Pons (tissue), 1 donor: Measurements from ENCODE around the gene PSMG3.

Experiments used
- DNase-seq: peaks from one replicate; pipeline ENCODE4 v3.0.0-alpha.2; 2016; ENCODE audit warnings: low spot score

PSMG3 gene

DNA sequence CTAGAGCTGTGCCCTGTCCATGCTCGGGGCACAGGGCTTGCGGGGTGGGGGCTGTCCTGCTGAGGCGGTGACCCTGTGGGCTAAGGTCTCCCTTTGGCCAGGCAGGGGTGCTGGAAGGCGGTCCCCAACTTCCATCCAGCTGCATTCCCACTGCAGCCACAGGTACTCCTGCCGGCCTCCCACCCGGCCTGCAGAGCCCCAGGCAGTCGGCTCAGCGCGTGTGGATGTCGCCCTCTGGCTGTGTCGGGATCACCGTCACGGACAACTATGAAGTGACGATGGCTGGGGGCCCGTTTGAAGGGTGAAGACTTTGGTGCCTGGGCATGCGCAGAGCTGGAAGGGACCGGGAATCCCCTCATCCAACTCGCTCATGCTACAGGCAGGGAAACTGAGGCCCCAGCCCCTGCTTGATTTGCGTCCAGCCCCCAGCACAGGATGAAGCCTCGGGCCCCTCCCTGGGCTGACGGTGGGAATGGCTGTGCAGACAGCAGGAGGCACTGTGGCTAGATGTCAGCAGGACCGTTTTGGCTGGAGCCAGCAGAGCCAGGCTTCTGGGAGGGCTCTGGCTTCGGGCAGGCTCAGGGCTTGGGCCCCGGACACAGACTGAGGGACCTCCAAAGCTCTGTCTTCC, 11.5 kb downstream of the PSMG3 start:
- no peak for DNase-seq

DNA sequence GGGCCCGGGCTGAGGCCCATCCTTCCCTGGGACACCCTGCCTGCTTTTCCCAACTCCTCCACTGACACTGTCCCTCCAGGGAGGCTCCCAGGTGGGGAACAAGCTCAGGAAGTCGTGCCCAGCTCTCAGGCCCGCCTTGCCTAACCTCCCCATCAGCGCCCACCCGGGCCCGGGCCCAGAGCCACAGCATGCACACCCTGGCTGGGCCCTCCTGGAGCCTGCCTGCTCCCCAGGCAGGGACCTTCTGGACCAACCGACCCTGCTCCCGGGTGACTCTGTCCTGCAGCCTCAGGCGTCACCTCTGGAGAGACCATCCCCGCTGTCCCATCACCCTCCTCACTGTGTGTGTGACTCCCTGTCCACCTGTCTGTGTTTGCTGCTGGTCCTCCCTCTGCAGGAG, 12.1 kb downstream of the PSMG3 start:
- no peak for DNase-seq

DNA sequence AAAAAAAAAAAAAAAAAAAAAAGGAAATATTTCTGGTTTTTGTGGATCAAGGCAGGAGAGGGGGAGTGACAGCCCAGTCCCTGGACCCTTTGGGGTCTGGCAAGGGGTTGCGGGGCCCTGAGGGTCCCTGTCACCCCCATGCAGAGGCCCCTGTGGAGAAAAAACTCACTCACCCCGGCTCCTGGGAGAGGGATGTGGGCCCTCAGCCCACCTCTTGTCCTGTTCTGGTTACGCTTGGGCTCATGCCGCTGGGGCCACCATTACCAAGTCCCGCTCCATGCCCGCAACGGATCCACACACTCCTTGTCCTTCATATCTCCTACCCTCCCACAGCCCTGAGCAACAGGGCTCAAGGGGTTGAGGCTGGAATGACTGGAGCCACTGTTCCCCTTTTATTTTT, 12.8 kb downstream of the PSMG3 start:
- no peak for DNase-seq

DNA sequence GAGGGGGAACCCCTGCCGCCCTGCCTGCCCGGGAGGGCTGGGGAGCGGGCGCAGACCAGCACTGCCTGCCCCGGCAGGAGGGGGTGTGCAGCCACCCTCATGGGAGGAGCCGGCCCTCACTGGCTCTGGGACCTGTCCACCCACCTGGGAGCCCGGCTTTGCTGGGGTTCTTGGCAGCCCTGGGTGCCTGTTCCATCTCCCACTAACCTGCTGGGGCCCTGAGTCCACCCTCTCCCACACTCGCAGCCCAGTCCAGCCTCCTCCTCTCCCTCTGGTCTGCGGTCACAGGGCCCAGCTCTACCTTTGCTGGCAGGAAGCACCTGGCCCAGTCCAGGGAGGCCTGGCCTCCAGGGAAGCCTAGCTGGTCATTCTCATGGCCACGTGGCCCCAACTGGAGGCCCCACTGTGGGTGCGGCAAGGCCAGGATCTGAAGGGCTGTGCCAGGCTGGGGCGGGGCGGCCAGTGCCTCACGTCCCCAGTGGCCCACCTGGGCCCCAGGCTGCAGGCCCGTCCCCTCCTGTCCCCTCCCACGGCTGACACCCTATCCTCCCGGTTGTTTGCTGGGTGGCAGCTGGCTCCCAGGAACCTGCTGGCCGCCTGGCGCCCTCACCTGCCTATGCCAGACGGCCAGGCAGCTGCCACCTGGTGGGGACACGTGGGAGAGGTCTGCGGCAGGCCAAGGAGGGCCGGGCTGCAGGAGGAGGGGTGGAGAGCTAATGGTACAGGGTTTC, 13.9 kb downstream of the PSMG3 start, which contains the start of gene TMEM184A:
TMEM184A (minus strand) TSS at position 393 of the 731 bp plus-strand sequence. CDS start 721 bp downstream, outside the sequence.
- no peak for DNase-seq

DNA sequence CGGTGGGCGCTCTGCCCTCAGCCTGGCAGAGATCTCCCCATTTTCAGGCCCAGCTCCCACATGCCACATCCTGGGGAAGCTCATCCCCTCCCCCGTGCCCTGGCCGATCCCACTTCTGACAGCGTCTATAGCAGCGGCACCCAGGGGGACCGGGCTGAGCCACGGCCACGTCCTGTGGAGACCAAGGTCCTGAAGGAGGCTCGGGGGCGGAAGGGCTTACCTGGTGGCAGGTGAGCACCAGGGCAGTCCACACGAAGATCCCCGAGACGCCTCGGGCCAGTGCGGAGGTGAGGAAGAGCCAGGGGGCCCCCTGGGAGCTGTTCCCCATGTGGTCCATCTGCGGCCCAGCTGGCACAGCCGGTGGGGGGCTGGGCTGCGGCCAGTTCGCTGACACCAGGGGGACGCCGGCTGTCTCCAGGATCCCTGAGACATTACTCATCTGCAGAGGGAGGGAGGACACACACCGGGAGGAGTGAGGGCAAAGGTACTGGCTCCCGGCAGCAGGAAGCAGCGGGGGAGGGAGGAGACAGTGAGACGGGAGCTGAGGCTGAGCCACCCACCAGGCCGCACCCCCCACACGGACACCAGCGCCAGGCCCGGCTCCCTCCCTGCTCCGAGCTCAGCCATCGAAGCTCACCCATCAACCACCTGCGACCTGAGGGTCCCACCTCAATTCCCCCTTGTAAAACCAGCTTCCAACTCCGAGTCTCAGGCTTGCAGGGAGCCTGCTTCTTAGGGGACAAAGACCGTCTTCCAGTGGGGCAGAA, 14.6 kb downstream of the PSMG3 start:
- no peak for DNase-seq

DNA sequence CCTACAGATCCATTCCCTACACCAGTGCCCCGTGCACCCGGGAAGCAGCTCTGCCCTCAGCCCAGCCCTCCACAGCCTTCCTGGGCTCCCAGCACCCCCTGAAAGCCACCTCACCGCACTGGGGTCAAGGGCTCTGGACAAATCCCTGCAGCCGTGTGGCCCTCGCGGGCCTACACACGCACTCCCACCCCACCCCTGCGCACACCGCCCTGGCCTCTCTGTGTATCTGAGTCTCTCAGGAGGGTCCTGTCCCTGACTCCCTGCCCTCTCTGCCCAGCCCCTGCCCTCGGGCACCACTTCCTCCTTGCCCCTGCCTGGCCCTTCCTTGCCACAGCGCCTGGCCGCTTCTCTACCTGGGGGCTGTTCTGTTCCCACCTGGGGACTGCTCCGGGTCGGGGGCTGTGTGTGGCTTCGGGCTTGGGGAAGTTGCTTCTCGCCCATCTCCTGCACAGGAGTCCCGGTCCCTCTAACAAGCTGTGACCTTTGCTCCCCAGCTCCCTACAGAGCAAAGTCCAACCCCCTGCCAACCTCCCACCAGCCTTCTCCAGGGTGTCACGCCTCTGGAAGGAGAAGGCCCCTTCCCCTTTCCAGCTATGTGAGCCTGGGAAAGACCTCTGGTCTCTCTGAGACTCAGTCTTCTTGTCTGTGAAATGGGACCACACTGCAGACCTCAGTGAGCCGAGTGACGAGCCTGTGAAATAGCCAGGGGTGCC, 15.3 kb downstream of the PSMG3 start:
- no peak for DNase-seq

DNA sequence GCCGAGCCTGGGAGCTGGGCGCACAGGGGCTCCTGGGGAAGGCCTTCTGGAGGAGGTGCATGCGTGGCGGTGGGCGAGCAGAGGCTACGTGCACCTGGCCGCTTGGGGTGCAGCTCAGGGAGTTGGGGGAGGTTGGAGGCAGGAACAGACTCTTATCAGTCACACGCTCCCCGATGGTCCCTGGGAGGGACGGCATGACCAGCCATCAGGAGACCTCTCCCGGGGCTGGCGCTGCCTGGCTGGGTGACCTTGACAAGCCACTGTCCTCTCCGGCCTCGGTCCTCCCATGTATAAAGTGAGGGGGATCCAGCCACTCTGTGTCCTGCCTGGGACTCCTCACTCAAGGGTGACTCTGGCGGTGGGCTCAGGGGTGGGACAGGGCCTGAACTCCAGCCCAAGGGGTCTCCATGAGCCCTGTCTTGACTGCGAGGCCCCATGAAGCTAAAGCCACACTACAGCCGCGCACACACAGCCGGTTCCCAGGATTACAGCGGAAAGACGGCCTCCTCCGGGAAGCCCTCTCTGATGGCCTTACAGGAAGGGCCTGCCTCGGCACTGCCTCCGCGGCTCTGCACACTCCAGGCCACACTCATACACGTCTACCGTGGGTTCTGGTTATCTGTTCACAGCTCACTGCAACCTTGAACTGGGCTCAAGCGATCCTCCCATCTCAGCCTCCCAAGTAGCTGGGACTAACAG, 16.2 kb downstream of the PSMG3 start:
- no peak for DNase-seq

DNA sequence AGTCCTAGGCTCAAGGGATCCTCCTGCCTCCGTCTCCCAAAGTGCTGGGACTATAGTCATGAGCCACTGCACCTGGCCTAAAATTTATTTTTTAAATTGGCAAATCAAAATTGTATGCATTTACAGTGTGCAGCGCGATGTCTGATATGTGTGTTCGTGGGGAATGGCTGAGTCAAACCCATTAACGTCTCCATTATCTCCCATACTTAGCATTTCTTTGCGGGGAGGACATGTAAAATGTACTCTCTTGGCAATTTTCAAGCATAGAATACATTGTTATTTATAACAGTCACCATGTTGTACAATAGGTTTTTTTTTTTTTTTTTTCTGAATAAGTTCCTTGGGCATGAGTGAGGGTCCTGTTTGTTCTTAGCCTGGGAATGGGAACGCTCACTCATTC, 17.6 kb downstream of the PSMG3 start:
- no peak for DNase-seq

DNA sequence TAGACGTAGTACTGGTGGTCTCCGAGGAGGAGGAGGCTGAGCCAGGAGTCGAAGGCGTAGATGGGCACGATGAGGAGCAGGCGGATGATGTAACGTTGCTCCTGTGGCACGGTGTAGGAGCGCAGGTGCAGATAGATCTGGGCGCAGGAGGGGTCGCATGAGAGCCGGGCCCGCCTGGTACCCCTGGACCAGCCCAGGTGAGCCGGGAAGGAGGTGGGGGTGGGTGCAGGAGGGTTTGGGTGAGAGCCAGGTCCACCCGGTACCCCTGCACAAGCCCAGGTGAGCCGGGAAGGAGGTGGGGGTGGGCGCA, 19.0 kb downstream of the PSMG3 start:
- no peak for DNase-seq

DNA sequence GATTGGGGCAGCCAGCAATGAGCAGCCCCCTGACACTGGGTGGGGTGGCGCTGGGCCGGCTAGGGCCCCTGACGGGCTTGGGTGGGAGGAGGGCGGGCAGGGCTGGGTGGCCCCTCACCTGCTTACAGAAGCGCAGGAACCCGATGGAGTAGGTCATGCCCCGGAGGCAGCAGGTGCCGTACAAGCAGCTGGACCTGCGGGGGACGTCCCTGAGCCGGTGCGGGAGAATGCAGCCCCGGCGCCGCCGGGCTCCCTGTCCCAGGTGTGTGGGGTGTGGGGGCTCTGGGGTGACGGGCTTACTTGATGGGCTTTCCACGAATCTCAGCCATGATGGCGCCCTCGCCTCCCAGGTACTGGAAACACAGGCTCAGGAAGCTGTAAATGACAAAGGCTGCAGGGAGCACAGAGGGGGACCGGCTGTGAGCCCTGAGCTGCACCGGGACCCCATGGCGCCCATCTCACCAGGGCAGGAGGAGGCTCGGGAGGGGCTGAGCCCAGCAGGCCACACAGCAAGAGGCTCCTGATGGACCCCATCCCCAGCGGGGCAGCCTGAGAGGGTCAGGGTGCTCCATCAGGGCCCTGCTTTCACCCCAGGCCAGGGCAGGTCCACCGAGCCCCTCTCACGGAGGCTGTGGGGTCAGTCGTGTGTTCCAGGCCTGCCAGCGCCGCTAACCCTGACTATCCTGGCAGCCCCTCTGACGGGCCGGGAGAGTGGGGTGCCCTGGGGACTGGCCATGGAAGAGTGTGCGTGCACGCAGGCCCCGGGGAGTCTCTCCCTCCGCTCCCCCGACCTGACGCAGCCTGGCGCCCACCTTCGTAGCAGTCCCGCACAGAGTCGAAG, 19.6 kb downstream of the PSMG3 start:
- no peak for DNase-seq

DNA sequence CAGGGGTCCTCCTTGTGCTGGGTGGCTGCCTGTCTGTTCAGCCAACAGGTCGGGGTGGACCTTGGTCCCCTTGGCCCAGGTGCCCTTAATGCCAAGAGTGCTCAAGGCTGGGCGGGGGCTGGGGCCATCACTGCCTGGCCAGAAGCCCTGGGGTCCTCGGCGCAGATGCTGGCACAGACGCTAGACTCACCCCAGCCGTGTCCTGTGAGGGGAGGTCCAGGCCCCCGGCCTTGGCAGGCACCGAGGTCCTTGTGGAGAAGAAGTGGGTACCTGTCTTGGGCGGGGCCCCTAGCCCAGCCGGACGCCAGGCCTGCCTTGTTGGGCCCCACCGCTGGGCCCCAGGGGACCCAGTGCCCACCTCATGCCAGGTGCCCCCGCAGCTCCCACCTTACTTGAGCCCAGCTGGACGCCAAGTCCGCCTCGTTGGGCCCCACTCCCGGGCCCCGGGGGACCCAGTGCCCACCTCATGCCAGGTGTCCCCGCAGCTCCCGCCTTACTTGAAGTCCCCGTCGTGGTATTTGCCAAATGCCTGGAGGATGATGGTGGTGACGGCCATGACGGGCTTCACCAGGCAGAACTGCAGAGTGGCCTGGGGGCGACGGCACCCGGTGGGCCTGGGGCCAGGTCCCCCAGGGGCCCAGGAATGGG, 20.4 kb downstream of the PSMG3 start:
- no peak for DNase-seq

DNA sequence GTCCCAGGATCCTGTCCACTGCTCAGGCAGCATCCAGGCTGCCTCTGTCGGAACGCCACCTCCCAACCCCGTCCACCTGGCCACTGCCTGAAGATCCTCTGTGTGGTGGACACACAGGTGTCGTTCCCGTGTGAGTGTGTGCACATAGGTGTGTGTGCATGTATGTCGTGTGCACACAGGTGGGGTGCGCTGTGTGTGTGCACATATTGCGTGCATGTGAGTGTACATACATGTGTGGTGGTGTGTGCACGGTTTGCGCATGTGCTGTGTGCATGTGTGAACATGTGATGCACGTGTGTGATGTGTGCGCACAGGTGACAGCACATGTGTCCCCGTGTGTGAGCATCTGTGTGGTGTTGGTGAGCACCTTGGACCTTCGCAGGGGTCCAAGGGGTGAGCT, 20.9 kb downstream of the PSMG3 start:
- no peak for DNase-seq

DNA sequence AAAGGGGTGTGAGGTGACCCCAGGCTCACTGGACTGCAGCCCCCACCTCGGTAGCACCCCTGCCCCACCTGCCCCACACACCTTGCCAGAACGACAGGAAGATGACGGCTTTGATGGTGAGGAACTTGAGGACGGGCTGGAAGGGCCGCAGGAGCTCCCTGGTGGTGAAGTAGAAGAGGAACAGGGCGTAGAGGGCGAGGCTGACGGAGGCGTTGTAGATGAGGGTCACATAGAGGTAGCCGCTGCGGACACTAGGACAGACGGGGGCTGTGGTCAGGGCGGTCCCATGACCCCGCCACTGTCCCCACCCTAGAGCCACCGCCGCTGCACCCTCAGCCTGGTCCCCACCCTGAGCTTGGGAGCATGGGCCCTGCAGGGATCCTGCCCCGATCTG, 21.4 kb downstream of the PSMG3 start:
- DNase-seq: no peak

DNA sequence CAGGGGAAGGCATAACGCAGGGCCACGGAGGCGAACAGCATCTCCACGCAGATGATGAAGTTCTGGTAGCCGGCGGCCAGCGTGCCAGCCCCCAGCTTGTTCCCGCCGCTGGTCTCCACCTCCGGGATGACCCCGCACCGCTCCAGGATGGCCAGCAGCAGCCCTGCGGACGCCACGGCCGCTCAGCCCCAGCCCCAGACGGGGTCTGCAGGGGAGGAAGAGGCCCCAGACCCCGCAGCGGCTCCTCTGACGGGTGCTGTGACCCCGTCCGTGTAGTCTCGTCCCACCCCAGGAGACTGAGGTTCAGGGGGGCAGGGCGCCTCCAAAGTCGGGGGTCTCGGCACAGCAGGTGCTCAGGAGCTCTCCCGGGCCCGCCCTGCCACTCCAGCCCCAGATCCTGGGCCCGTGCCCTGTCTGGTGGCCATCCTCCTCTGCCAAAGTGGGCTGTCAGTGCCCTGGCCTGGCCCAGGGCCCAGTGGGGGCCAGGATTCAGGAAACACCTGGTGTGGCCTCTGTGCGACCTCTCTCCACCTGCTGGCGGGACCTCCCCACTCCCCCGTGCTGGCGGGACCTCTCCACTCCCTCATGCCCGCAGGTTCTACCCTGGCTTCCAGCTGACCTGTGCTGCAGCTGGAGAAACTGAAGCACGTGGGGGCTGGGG, 21.9 kb downstream of the PSMG3 start:
- DNase-seq: no peak

DNA sequence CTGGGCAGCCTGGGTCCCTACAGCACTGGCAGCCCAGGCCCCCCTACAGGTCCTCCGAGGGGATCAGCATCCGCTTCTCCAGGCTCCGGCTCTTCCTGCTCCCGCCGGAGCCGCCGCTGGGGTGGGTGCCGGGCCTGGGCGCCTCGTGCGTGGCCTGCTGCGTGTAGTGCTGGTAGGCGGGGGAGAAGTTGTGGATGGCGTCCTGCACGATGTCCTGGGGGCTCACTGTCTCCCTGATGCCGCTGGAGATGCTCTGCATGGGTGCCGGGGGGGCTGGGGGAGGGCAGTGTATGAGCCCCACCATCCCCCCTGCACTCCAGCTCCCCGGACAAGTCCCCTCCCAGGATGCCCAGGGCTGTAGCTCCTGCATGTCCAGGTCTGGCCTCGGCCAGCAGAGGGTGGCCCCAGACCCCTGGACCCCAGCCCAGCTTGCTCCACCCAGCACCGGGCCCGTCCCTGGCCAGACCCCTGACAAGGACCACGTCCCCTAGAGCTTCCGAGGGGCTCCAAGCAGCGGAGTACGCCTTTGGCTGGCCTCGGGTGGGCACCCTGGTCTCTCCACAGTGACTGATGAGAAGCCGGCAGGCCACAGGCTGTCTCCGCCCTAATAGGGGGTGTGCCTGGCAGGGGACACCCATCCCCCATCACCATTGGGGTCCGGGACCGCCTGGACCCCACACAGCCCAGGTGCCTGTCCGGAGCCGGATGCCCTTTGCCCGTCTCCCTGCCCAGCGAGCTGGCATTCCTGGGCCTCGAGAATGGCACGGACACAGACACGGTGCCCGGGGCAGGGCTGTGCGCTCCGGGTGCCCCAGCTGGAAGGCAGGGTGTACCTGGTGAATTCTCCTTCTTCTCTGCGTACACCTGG, 22.7 kb downstream of the PSMG3 start:
- no peak for DNase-seq

DNA sequence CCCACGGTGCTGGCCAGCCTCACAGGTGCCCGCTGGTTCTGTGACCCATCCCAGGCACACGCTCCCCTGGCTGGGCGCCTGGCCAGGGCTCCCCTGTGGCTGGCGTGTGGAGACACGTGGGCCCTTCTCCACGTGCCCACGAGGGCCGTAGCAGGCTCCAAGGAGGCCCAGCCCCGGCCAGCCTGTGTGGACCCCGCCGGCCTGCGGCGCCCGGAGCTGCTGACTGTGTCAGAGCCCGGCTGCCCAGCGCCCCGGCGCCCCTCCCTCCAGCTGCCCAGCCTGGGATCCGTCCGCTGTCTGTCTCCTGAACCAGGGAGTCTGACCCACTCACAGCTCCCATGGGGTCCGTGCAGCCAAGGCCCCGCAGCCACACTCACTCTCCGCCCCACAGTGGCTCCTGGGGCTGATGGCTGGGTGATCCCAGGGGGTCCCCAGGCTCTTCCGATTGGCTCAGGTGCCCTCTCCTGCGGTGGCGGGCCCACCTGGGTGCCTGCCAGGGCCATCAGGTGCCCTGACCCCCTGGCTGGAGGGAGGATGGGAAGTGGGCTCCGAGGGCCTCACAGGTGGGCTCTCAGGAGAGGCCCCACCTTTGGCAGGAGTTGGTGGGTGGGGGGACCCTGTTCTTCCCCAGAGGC, 23.4 kb downstream of the PSMG3 start:
- no peak for DNase-seq

DNA sequence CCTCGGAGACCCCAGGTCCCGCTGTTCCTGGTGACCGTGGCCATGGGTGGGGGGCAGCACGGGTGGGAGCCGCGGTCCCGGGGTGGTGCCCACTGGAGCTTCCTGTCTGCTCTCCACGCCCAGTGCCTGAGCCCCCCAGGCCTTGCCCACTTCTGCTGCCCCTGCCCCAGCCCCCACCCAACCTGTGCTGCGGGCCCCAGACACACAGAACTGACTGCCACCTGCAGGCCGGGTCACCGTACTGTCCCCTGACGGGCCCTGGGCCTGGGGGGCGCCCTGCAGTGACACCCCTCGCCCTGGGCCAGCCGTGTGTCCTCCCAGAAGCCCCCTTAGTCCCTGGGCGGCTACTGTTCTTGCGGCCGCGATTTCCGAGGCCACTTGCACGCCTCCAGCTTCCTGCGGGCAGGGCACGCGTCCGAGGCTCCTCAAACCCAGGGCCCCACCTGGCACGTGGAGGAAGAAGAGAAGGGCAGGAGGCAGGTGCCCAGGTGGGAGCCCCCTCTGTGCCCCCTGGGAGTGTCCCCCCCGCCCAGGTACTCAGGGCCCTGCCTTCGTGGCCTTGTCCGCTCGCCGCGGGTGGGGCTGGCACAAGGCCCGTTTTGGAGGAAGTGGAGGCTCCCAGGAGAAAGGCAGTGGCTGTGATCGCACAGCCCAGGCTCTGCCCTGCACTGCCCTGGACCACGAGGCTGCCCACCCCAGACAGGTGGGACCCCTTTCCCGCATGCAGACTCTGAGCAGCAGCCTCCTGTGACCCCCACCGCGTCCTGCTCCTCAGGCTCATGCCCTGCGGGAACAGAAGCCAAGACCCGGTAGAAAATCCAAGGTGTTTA, 24.2 kb downstream of the PSMG3 start:
- no peak for DNase-seq
